Measurements from ENCODE around the gene CCDC192.

DNA sequence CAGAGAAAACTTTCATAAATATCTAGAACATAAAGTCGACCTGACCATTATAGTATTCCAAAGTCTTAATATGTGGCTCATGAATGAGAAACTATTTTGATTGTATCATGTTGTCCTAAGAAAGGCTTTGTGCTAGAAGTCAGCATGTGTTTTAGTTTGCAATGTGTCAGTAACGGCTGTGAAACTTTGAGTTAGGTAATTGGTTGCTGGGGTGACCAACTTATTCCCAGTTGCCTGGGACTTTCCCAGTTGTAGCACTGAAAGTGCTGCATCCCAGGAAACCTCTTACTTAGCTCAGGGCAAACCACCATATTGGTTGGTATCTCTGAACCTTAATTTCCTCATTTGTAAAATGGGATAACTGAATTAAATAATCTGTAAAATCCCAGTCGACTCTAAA, 265.8 kb downstream of the CCDC192 start:
- TF ChIP-seq, protein P1, sequence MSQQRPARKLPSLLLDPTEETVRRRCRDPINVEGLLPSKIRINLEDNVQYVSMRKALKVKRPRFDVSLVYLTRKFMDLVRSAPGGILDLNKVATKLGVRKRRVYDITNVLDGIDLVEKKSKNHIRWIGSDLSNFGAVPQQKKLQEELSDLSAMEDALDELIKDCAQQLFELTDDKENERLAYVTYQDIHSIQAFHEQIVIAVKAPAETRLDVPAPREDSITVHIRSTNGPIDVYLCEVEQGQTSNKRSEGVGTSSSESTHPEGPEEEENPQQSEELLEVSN (IDR thresholded peaks at IDR 0.05; ENCODE audit: borderline replicate concordance, low read depth) = no peak
- TF ChIP-seq, protein P2, sequence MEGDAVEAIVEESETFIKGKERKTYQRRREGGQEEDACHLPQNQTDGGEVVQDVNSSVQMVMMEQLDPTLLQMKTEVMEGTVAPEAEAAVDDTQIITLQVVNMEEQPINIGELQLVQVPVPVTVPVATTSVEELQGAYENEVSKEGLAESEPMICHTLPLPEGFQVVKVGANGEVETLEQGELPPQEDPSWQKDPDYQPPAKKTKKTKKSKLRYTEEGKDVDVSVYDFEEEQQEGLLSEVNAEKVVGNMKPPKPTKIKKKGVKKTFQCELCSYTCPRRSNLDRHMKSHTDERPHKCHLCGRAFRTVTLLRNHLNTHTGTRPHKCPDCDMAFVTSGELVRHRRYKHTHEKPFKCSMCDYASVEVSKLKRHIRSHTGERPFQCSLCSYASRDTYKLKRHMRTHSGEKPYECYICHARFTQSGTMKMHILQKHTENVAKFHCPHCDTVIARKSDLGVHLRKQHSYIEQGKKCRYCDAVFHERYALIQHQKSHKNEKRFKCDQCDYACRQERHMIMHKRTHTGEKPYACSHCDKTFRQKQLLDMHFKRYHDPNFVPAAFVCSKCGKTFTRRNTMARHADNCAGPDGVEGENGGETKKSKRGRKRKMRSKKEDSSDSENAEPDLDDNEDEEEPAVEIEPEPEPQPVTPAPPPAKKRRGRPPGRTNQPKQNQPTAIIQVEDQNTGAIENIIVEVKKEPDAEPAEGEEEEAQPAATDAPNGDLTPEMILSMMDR (IDR thresholded peaks at IDR 0.05) = no peak
- TF ChIP-seq HOXB13 (CRISPR knock-in tag; IDR thresholded peaks at IDR 0.05; ENCODE audit: low read depth) (no peak), POLR2A (IDR thresholded peaks at IDR 0.05; ENCODE audit: low read length) (no peak), NR3C1 (IDR thresholded peaks at IDR 0.05) (no peak), CEBPB (IDR thresholded peaks at IDR 0.05) (no peak)
